ENCODE measurements around the gene ELL2. TPM values are rescaled to one million over a fixed set of nuclear protein-coding genes. Genes with fewer than 3 reads are reported as not detected.

ELL2 gene
- total RNA-seq, 4 donors from 2014 or later, result 32.4 to 50.3 (median 45.1) TPM

DNA sequence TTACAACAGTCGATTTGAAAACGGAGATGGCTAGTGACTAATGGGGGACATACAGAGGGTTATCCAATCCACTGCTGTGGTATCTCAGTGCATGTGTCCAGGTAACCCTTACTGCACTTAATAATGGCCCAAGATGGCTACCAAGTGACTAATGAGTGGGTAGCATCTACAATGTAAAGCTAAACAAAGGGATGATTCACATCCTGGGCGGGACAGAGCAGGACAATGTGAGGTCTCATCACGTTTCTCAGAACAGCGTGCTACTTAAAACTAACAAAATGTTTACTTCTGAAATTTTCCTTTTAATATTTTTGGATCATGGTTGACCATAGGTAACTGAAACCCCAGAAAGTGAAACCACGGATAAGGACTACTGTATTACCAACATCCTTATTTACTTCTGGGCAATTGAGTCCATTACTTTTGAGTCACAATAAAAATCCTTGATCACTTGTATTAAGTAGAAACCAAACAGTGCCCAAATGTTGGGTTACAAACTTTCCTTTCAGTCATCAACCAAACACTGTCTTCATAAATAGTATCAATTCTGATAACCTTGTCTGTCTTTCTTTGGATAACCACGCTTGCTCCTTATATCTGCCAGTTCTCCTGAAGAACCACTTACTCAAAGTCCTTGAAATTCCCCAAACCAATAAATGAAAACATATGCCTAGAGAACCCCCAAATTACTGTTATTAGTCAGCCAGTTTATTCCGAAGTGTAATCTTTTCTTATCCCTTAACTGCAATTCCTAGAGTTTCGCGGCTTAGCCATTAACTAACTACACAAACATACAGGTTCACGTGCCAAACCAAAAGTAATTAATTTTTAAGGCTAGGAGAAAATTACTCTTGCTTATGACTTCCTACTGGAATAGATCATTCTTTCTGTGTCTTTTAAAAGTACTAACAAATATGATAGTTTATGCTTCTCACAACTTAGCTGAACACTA lies 59.7 kb downstream of the ELL2 start:
- TF ChIP-seq POLR2A (IDR thresholded peaks at IDR 0.05), result no peak
- TF ChIP-seq, protein P1, sequence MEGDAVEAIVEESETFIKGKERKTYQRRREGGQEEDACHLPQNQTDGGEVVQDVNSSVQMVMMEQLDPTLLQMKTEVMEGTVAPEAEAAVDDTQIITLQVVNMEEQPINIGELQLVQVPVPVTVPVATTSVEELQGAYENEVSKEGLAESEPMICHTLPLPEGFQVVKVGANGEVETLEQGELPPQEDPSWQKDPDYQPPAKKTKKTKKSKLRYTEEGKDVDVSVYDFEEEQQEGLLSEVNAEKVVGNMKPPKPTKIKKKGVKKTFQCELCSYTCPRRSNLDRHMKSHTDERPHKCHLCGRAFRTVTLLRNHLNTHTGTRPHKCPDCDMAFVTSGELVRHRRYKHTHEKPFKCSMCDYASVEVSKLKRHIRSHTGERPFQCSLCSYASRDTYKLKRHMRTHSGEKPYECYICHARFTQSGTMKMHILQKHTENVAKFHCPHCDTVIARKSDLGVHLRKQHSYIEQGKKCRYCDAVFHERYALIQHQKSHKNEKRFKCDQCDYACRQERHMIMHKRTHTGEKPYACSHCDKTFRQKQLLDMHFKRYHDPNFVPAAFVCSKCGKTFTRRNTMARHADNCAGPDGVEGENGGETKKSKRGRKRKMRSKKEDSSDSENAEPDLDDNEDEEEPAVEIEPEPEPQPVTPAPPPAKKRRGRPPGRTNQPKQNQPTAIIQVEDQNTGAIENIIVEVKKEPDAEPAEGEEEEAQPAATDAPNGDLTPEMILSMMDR (IDR thresholded peaks at IDR 0.05), result no peak
- DNase-seq (ENCODE audit: low spot score in 2 of 2), result no peak
- intact Hi-C loops (cut with DNase I; ENCODE audit: low total_unique reads), result no loop called here
- H3K4me3 ChIP-seq (ENCODE audit: low read depth, poor library complexity, severe bottlenecking), result no peak overlapping the region
- WGBS, 2 donors, result 84 to 87% methylated on average over 11 of the region's 11 CpGs

DNA sequence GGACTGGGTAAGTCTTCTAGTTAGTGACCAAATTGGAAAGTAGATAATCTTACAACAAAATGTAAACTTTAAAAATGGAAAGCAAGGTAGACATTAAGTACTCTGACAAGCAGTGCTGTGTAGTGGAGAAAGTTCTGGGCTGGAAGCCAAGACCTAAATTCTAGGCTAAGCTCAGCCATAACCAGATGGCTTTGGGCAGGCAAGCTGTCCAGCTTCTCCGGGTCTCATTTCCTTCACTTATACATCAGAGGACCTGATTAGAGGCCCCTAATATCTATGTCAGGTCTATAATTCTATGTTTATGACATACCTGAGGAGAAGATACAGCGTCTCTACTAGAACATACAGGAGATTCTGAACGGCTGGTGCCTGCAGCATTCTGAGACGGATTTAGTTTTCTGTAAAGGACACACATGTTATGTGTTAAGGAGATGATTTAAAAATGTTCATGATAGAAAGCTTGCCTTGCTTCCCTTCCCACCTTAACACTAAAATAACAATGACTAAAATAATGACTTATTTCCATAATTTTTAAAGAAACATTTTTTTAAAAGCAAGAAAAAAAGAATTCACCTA lies 61.2 kb downstream of the ELL2 start:
- intact Hi-C loops (cut with DNase I; ENCODE audit: low total_unique reads), result no loop called here
- 70 to 80% methylated on average over 4 of the region's 4 CpGs for WGBS, 2 donors
- TF ChIP-seq, protein P1 (IDR thresholded peaks at IDR 0.05), result no peak
- no peak for TF ChIP-seq POLR2A (IDR thresholded peaks at IDR 0.05)
- H3K4me3 ChIP-seq (ENCODE audit: low read depth, poor library complexity, severe bottlenecking), result no peak overlapping the region
- no peak for DNase-seq (ENCODE audit: low spot score in 2 of 2)

DNA sequence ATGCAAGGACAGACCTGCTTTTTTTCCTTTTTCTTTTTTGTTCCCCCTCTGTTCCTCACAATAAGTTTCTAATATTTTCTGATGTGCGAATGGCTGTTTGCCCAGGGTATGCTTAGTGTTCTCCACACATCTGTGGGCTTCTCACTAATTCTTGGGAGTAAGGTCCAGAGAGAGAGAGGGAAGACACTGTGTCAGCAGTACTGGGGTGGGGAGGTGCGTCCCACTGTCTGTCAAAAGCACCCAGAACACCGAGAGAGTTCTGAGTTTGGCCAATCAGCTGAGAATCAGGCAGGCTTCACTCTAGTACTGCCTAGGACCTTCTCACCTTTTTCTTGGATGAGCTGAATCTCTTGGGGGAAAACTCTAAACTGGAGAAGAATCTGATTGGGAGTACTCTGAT lies 61.8 kb downstream of the ELL2 start:
- TF ChIP-seq, protein P1 (IDR thresholded peaks at IDR 0.05), result no peak
- no peak for TF ChIP-seq POLR2A (IDR thresholded peaks at IDR 0.05)
- 84 to 89% methylated on average over 3 of the region's 3 CpGs for WGBS, 2 donors
- no peak for DNase-seq (ENCODE audit: low spot score in 2 of 2)
- H3K4me3 ChIP-seq (ENCODE audit: low read depth, poor library complexity, severe bottlenecking), result no peak overlapping the region
- intact Hi-C loops (cut with DNase I; ENCODE audit: low total_unique reads), result no loop called here

DNA sequence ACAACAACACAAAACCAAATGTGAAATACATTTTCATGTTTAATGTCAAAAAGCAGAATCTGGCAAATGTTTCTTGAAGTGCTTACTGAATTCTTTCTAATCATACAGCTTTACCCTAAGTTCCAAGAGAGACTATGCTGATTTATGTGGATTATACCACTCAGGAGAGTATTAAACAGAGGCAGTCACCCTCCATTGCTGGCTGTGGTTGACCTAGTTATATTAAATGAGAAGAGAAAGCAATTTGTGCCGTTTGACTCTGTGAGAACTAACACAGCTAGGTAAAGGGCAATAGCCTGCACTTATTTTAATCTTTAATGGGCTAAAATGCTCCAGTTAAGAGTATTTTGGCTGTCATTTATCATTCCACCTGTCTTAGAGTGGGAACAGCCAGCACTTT lies 62.6 kb downstream of the ELL2 start:
- H3K4me3 ChIP-seq (ENCODE audit: low read depth, poor library complexity, severe bottlenecking), result no peak overlapping the region
- TF ChIP-seq POLR2A (IDR thresholded peaks at IDR 0.05), result no peak
- TF ChIP-seq, protein P1 (IDR thresholded peaks at IDR 0.05), result no peak
- 57 to 70% methylated on average over 1 of the region's 1 CpG for WGBS, 2 donors
- intact Hi-C loops (cut with DNase I; ENCODE audit: low total_unique reads), result no loop called here
- DNase-seq (ENCODE audit: low spot score in 2 of 2), result no peak

DNA sequence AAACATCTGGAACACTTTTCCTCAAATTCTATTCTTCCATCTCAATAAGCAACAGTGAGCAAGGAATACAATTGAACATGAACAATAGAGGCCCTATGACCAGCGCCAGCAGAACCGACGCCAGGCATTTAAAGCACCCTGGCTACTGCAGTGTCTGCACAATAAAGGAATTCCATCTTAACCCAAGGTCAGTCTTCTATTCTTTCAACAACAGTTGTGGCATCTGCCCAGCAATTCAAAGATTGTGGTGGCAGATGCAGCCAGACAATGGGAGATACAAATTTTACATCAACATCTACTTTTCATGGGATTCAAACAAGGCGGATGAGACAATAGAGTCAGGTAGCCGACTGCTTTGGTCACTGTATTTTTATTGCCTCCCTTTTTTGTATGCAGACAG lies 65.9 kb downstream of the ELL2 start:
- DNase-seq (ENCODE audit: low spot score in 2 of 2), result no peak
- no peak overlapping the region for H3K4me3 ChIP-seq (ENCODE audit: low read depth, poor library complexity, severe bottlenecking)
- TF ChIP-seq, protein P1 (IDR thresholded peaks at IDR 0.05), result no peak
- TF ChIP-seq POLR2A (IDR thresholded peaks at IDR 0.05), result no peak
- intact Hi-C loops (cut with DNase I; ENCODE audit: low total_unique reads), result no loop called here
- WGBS, 2 donors, result 83 to 87% methylated on average over 5 of the region's 5 CpGs
